NCI-H2107 (cell line): ENCODE results near the gene TNFSF10.
"Not testable (repeated sequence)": the region's sequence is repeated elsewhere in the genome, so short reads cannot be mapped to it uniquely, and the experiment has no call there.

Experiments
- DNase-seq: peaks from one replicate; lab custom pipeline; 2025; lab: John Stamatoyannopoulos, UW

TNFSF10 gene

GRCh38 chr3:172543884-172544283, 20.7 kb upstream of the TNFSF10 start:
- DNase-seq, result no peak

DNA sequence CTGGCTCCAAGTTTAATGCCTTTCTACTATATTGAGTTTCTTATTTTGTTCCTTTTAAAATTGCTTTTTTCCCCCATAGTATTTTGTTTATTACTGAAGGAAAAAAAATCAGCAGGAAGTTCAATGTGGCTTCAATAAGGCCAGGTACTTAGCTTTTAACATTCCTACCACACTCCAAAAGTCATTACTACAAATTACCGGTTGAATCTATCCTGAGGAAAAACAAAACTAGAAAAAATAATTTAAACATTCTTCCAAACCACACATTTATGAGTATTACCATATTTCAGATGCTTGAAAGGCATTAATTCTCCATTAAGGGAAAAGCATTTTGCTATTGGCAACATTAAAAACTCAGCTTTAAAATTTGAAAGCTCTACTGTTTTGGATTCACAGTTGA, 20.2 kb upstream of the TNFSF10 start:
- DNase-seq, result no peak

DNA sequence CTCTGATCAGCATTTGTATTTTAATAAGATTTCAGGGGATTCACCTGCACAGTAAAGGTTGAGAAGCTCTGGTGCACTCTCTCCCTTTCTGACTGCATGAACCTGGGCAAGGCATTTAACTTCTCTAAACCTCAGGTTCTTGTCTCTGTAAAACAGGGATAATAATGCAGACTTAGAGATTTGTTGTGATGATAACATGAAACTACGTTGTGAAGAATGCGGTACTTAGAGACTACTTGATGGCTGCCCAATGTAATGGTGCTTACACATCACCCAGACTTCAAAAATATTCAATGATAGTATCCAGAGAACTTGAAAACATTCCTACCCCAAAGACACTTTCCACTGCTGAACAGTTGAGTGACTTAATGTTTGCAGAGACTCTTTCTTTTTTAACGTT, 19.8 kb upstream of the TNFSF10 start:
- DNase-seq, result no peak

GRCh38 chr3:172541945-172542488, 18.8 kb upstream of the TNFSF10 start:
- DNase-seq, result no peak

GRCh38 chr3:172540049-172540448, 16.8 kb upstream of the TNFSF10 start:
- no peak for DNase-seq

DNA sequence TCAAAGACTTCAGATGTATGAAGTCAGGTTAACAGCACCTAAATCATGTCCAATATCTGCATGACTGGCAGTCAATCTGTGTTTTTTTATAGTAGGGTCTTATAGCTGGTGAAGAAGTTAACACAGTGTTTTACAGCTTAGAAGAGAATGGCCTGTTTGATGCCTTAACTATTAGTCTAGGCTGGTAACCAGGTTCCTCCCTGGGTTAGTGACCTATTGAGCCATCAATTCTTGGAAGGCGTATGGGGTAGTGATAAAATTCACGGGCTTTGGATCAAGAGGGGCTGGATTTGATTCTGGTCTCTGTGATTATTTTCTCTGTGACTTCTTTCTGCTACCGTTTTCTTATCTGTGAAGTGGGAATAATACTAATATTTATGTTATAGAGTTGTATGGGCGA, 16.0 kb upstream of the TNFSF10 start:
- no peak for DNase-seq

GRCh38 chr3:172538368-172539151, 15.3 kb upstream of the TNFSF10 start:
- DNase-seq, result no peak

DNA sequence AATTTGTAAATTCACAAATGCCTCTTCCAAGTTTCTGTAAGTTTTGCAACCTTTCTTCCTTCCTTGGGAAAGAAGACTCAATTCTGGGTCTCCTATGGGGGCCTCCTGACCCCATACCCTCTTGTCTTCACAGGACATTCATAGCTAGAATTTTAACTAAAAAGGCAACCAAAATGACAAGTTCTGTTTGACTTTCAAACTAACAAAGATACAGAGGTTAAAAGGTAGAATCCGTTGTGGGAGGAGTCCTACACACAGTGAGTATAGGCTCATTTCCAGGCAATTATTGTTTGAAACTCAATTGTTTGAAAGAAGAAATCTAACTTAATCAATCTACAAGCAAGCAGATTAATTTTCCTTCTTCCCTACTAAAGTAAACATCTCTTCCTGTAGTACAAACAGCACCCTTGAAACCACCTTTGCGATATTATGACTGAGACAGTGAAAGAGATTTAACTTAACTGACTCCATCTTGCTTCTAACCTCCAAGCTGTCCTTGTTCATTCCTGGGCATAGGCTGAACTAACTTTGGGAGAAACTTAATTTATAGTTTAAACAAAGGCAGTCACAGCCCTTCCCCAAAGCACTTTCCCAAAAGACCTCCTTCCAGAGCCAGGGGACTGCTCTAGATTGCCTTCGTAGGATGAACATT, 14.4 kb upstream of the TNFSF10 start:
- DNase-seq, result no peak

- no peak for DNase-seq
These were observed 13.8 kb upstream of the TNFSF10 start for GRCh38 chr3:172536993-172537419.

DNA sequence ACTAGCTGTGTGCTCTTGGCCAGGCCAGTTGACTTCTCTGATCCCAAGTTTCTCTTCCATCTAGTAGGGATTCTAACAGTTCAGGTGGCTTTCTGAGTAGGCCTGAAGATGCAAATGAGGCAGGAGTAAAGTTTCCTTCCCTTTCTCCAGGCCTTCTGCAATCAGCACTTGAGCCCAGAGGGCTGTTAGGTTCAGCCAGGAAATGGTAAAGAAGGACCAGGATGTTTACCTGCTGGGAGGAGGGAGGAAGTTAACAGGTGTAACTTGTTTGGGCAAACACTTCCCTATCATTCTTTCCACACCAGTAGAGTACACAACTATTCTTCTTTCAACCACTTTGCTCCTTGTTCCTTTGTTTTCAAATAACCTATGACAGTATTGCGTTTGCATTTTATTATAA, 13.3 kb upstream of the TNFSF10 start:
- DNase-seq, result no peak

- DNase-seq, result no peak
These were observed 7.3 kb upstream of the TNFSF10 start for GRCh38 chr3:172530566-172530965.

GRCh38 chr3:172530101-172530561, 6.9 kb upstream of the TNFSF10 start:
- DNase-seq, result no peak

GRCh38 chr3:172528677-172529076, 5.4 kb upstream of the TNFSF10 start:
- DNase-seq, result no peak

DNA sequence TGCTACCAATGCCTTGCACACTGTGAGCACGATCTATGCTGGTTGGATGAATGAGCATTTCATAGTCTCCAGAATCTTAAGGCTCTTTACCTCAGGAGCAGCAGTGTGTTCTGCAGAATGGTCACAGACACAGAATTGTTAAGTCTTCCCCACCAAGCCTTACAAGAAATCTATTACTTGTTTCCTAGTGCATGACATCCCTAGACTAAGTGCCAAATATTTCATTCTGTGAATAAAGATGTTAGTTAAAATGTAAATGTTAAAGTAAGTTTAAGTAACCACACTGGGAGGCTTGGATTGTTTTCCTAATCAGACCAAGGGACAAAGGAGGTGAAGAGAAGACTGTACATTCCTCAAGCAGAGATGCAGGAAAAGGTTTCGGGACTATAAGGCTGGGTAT, 4.1 kb upstream of the TNFSF10 start:
- no peak for DNase-seq

- no peak for DNase-seq
These were observed 1.9 kb upstream of the TNFSF10 start for GRCh38 chr3:172525116-172525613.

- DNase-seq, result no peak
These were observed 1.4 kb upstream of the TNFSF10 start for GRCh38 chr3:172524611-172525010.

GRCh38 chr3:172521837-172522726, 1.1 kb downstream of the TNFSF10 start:
- DNase-seq, result not testable (repeated sequence)

- no peak for DNase-seq
These were observed 2.9 kb downstream of the TNFSF10 start for GRCh38 chr3:172520301-172520831.

DNA sequence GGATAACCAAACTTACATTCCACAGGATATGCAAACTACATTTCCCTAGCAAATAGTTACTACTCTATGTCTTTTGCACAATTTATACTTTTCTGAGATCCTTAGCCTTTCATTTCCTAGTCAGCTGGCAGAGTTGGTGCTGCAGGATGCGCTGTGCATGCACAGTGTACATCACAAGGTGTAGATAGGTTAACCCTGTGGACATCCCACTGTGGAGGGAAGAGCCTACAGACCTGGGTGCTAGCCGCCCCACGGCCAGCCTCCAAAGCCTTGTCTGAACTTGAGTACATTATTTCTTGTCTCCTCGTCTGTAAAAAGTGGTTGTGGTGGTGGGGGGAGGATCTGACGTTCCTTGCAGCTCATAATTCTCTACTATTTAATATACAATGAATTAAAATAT, 3.5 kb downstream of the TNFSF10 start:
- DNase-seq, result no peak

DNA sequence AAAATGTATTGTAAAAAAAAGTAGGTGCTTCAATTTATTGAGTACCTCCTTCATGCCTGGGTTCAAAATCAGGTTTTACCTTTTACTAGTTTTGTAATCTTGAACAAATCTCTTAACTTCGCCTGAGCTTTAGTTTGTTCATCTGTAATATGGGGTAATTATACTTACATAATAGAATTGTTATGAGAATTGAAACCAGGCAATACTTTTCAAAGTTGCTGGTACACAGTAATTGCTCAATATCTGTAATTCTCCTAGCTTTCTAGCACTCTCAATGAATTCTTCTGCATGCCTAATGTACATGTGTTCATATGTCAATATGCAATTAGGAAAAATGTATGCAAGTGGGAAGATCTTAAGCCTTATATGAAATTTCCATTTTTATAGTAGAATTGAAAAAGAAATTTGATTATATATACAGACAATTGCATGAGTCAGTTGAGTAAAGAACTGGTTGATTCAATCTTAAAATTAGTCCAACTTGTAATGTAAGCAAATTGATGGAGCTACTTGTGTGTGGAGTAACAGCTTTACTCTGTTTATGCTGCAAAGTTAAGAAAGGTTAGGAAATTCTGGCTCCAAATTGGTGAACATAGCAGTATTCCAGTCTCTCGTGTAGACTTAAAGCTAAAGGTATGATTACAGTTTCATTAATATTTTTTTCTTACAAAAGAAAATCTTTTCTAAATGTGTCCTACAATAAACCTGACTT, 4.1 kb downstream of the TNFSF10 start:
- DNase-seq, result no peak

- DNase-seq, result no peak
These were observed 5.3 kb downstream of the TNFSF10 start for GRCh38 chr3:172517859-172518466.
